ENCODE data around the gene CDC42SE2.

CDC42SE2 gene

GRCh38 chr5:131221008-131221703 is 42.7 kb upstream of the CDC42SE2 start:
- Histone ChIP-seq H3K27ac (no peak overlapping the region), H3K4me1 (ENCODE audit: control insufficient read depth in 1 of 2, insufficient read depth in 1 of 2, low read depth in 1 of 2, low read length in 1 of 2) (no peaks in the 10 kb centered on the region), H3K9me3 (no peaks in the 10 kb centered on the region), H3K27me3 (no peaks in the 10 kb centered on the region), H3K4me3 (ENCODE audit: low read depth in 1 of 2, low read length in 1 of 2) (no peak overlapping the region), H3K36me3 (no peaks in the 10 kb centered on the region)
- TF ChIP-seq CTCF (IDR thresholded peaks at IDR 0.05) = no peak

- H3K36me3 ChIP-seq = no peaks in the 10 kb centered on the region
- no peak overlapping the region for H3K4me3 ChIP-seq (ENCODE audit: low read depth in 1 of 2, low read length in 1 of 2)
- no peak overlapping the region for H3K27ac ChIP-seq
- no peaks in the 10 kb centered on the region for H3K9me3 ChIP-seq
- H3K4me1 ChIP-seq (ENCODE audit: control insufficient read depth in 1 of 2, insufficient read depth in 1 of 2, low read depth in 1 of 2, low read length in 1 of 2) = no peaks in the 10 kb centered on the region
- no peak for TF ChIP-seq CTCF (IDR thresholded peaks at IDR 0.05)
- H3K27me3 ChIP-seq = no peaks in the 10 kb centered on the region
Observed at GRCh38 chr5:131221888-131222287, 42.0 kb upstream of the CDC42SE2 start.

- Histone ChIP-seq H3K4me1 (ENCODE audit: control insufficient read depth in 1 of 2, insufficient read depth in 1 of 2, low read depth in 1 of 2, low read length in 1 of 2) (no peaks in the 10 kb centered on the region), H3K9me3 (no peaks in the 10 kb centered on the region), H3K27ac (no peak overlapping the region), H3K27me3 (no peaks in the 10 kb centered on the region), H3K36me3 (no peaks in the 10 kb centered on the region), H3K4me3 (ENCODE audit: low read depth in 1 of 2, low read length in 1 of 2) (no peak overlapping the region)
- no peak for TF ChIP-seq CTCF (IDR thresholded peaks at IDR 0.05)
Observed at GRCh38 chr5:131222731-131223130, 41.1 kb upstream of the CDC42SE2 start.

GRCh38 chr5:131223751-131224386 is 40.0 kb upstream of the CDC42SE2 start:
- Histone ChIP-seq H3K9me3 (no peaks in the 10 kb centered on the region), H3K27me3 (no peaks in the 10 kb centered on the region), H3K27ac (no peak overlapping the region), H3K4me3 (ENCODE audit: low read depth in 1 of 2, low read length in 1 of 2) (no peak overlapping the region), H3K4me1 (ENCODE audit: control insufficient read depth in 1 of 2, insufficient read depth in 1 of 2, low read depth in 1 of 2, low read length in 1 of 2) (no peaks in the 10 kb centered on the region), H3K36me3 (no peaks in the 10 kb centered on the region)
- no peak for TF ChIP-seq CTCF (IDR thresholded peaks at IDR 0.05)

GRCh38 chr5:131224387-131225201 is 39.3 kb upstream of the CDC42SE2 start:
- Histone ChIP-seq H3K27ac (no peak overlapping the region), H3K36me3 (no peaks in the 10 kb centered on the region), H3K27me3 (no peaks in the 10 kb centered on the region), H3K9me3 (no peaks in the 10 kb centered on the region), H3K4me1 (ENCODE audit: control insufficient read depth in 1 of 2, insufficient read depth in 1 of 2, low read depth in 1 of 2, low read length in 1 of 2) (no peaks in the 10 kb centered on the region), H3K4me3 (ENCODE audit: low read depth in 1 of 2, low read length in 1 of 2) (no peak overlapping the region)
- no peak for TF ChIP-seq CTCF (IDR thresholded peaks at IDR 0.05)
